HG03280 (cell line): ENCODE data around the gene RPP30.
A peak's percentile ranks its signal among the peaks of the same experiment; 100 is the strongest.
"Not testable (repeated sequence)": the region's sequence is repeated elsewhere in the genome, so short reads cannot be mapped to it uniquely, and the experiment has no call there.

ENCODE experiments used
- ATAC-seq: cut with Tn5 transposase; IDR thresholded peaks from one replicate; pipeline ENCODE4 v1.9.1; 2021; ENCODE audit warnings: mild to moderate bottlenecking, moderate library complexity; ENCODE audit not compliant: unreplicated experiment

RPP30 gene

GRCh38 chr10:90866050-90866598, 5.7 kb upstream of the RPP30 start:
- no peak for ATAC-seq

GRCh38 chr10:90871279-90871765, 452 bp upstream of the RPP30 start:
- peak; percentile 50 for ATAC-seq

- ATAC-seq, result no peak
Observed at GRCh38 chr10:90872648-90873020, 860 bp downstream of the RPP30 start.

- no peak for ATAC-seq
Observed at GRCh38 chr10:90879062-90879461, 7.3 kb downstream of the RPP30 start.

- ATAC-seq, result not testable (repeated sequence)
Observed at GRCh38 chr10:90880059-90880719, 8.4 kb downstream of the RPP30 start.

- ATAC-seq, result no peak
Observed at GRCh38 chr10:90884431-90884830, 12.7 kb downstream of the RPP30 start.

- no peak for ATAC-seq
Observed at GRCh38 chr10:90885176-90885575, 13.4 kb downstream of the RPP30 start.

GRCh38 chr10:90887555-90887954, 15.8 kb downstream of the RPP30 start:
- ATAC-seq, result no peak

- no peak for ATAC-seq
Observed at GRCh38 chr10:90888387-90888786, 16.6 kb downstream of the RPP30 start.

GRCh38 chr10:90889636-90890035, 17.9 kb downstream of the RPP30 start:
- ATAC-seq, result no peak

- ATAC-seq, result no peak
Observed at GRCh38 chr10:90890347-90890746, 18.6 kb downstream of the RPP30 start.

- ATAC-seq, result no peak
Observed at GRCh38 chr10:90893190-90893589, 21.4 kb downstream of the RPP30 start.

GRCh38 chr10:90896916-90897315, 25.1 kb downstream of the RPP30 start:
- not testable (repeated sequence) for ATAC-seq

- no peak for ATAC-seq
Observed at GRCh38 chr10:90905925-90906324, 34.2 kb downstream of the RPP30 start.

- ATAC-seq, result no peak
Observed at GRCh38 chr10:90906596-90906995, 34.8 kb downstream of the RPP30 start.

- ATAC-seq, result peak; percentile 80
Observed at GRCh38 chr10:90911133-90912051, 39.6 kb downstream of the RPP30 start.

- no peak for ATAC-seq
Observed at GRCh38 chr10:90912174-90912573, 40.4 kb downstream of the RPP30 start.

- no peak for ATAC-seq
Observed at GRCh38 chr10:90912854-90913479, 41.2 kb downstream of the RPP30 start.

GRCh38 chr10:90913774-90914420, 42.1 kb downstream of the RPP30 start:
- ATAC-seq, result no peak

- ATAC-seq, result no peak
Observed at GRCh38 chr10:90914992-90915765, 43.4 kb downstream of the RPP30 start.
